ENCODE results near the gene RPS6KA5.

DNA sequence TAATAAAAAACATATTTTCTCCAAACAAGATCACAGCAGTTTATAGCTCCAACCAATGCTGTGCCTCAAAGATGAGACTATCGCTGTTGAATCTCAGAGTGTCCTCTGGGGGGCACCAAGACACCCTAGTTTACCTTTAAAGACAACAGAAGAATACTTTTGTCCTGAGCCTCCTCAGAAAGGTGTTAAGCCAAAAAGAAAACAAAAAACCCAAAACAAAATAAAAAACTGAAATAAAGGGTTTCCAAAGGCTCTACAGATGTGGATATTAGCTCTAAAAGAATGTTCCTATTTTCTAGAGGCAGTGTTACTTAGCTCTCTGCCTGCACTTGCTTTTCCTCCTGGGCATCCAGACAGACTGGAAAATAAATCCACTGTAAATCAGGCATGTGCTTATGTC is 157.3 kb downstream of the RPS6KA5 start:
- TF ChIP-seq POLR2A (IDR thresholded peaks at IDR 0.05) (no peak), POLR2AphosphoS5 (IDR thresholded peaks at IDR 0.05) (no peak)
- TF ChIP-seq, protein P1, sequence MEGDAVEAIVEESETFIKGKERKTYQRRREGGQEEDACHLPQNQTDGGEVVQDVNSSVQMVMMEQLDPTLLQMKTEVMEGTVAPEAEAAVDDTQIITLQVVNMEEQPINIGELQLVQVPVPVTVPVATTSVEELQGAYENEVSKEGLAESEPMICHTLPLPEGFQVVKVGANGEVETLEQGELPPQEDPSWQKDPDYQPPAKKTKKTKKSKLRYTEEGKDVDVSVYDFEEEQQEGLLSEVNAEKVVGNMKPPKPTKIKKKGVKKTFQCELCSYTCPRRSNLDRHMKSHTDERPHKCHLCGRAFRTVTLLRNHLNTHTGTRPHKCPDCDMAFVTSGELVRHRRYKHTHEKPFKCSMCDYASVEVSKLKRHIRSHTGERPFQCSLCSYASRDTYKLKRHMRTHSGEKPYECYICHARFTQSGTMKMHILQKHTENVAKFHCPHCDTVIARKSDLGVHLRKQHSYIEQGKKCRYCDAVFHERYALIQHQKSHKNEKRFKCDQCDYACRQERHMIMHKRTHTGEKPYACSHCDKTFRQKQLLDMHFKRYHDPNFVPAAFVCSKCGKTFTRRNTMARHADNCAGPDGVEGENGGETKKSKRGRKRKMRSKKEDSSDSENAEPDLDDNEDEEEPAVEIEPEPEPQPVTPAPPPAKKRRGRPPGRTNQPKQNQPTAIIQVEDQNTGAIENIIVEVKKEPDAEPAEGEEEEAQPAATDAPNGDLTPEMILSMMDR (IDR thresholded peaks at IDR 0.05), result peak; percentile 34 to 75 (median 75)

Data from breast epithelium (tissue), 3 donors.